Mesenchymal stem cell (in vitro differentiated cells and primary cell): ENCODE measurements around the gene PARP11.

Experiments
- DNase-seq: peaks from one replicate; pipeline ENCODE4 v3.0.0-alpha.2; 2013
- H2AFZ ChIP-seq: one replicate; pipeline ENCODE4 v1.6.1; 2013; ENCODE audit warnings: low read depth, mild to moderate bottlenecking, control low read depth, inconsistent platforms, low read length, moderate library complexity
- H2AK5ac ChIP-seq: 2 replicates; pipeline ENCODE4 v1.6.1; 2013; ENCODE audit warnings: low read length, moderate library complexity, mild to moderate bottlenecking, inconsistent platforms; ENCODE audit not compliant: severe bottlenecking
- H2BK120ac ChIP-seq: one replicate; pipeline ENCODE4 v1.6.1; 2013; ENCODE audit warnings: low read depth, mild to moderate bottlenecking, inconsistent platforms, low read length, moderate library complexity
- H2BK12ac ChIP-seq, 2 experiments: one replicate each; pipeline ENCODE4 v1.6.1; 2013; ENCODE audit warnings: inconsistent platforms in 2 of 2, low read length in 2 of 2, mild to moderate bottlenecking in 2 of 2, moderate library complexity in 2 of 2, control low read depth in 1 of 2
- H2BK15ac ChIP-seq: one replicate; pipeline ENCODE4 v1.6.1; 2013; ENCODE audit warnings: mild to moderate bottlenecking, low read depth, inconsistent platforms; ENCODE audit not compliant: poor library complexity, severe bottlenecking
- H2BK5ac ChIP-seq: 2 replicates; pipeline ENCODE4 v1.6.1; 2013; ENCODE audit warnings: low read depth, mild to moderate bottlenecking, low read length, control low read depth, inconsistent platforms; ENCODE audit not compliant: poor library complexity, severe bottlenecking
- H3K14ac ChIP-seq, 2 experiments: one replicate each; pipeline ENCODE4 v1.6.1; 2013; ENCODE audit warnings: inconsistent platforms in 2 of 2, low read length in 2 of 2, control low read depth in 1 of 2, mild to moderate bottlenecking in 1 of 2, moderate library complexity in 1 of 2
- H3K18ac ChIP-seq, 2 experiments: one replicate each; pipeline ENCODE4 v1.6.1; 2013; ENCODE audit warnings: inconsistent platforms in 2 of 2, low read length in 2 of 2, control low read depth in 1 of 2, low read depth in 1 of 2, mild to moderate bottlenecking in 1 of 2
- H3K23ac ChIP-seq, 2 experiments: one replicate each; pipeline ENCODE4 v1.6.1; 2013; ENCODE audit warnings: inconsistent platforms in 2 of 2, low read length in 2 of 2, mild to moderate bottlenecking in 2 of 2, moderate library complexity in 2 of 2, control low read depth in 1 of 2
- H3K27ac ChIP-seq: 2 replicates; pipeline ENCODE4 v1.5.1; 2013; ENCODE audit warnings: mild to moderate bottlenecking, moderate library complexity, low read length, control low read depth, inconsistent platforms; ENCODE audit not compliant: poor library complexity, severe bottlenecking
- H3K27me3 ChIP-seq, 2 experiments: 2 replicates each; pipeline versions ENCODE4 v1.6.1 to v1.7.0; 2013; ENCODE audit warnings: low read length in 2 of 2, mild to moderate bottlenecking in 2 of 2, moderate library complexity in 2 of 2, control low read depth in 1 of 2, inconsistent platforms in 1 of 2; ENCODE audit not compliant: control insufficient read depth in 1 of 2, insufficient read depth in 1 of 2
- H3K36me3 ChIP-seq, 2 experiments: 2 replicates each; pipeline versions ENCODE4 v1.6.1 to v1.7.0; 2013; ENCODE audit warnings: low read length in 2 of 2, control low read depth in 1 of 2, inconsistent platforms in 1 of 2, low read depth in 1 of 2, mild to moderate bottlenecking in 1 of 2; ENCODE audit not compliant: insufficient read depth in 2 of 2, control insufficient read depth in 1 of 2
- H3K4ac ChIP-seq, 2 experiments: one replicate each; pipeline ENCODE4 v1.6.1; 2013; ENCODE audit warnings: inconsistent platforms in 2 of 2, low read length in 2 of 2, mild to moderate bottlenecking in 2 of 2, moderate library complexity in 2 of 2, control low read depth in 1 of 2, low read depth in 1 of 2
- H3K4me1 ChIP-seq: 2 replicates; pipeline ENCODE4 v1.6.1; 2013; ENCODE audit warnings: low read depth, low read length, control low read depth; ENCODE audit not compliant: control insufficient read depth, insufficient read depth
- H3K4me2 ChIP-seq: 2 replicates; pipeline ENCODE4 v1.6.1; 2013; ENCODE audit warnings: low read length, mild to moderate bottlenecking, inconsistent platforms; ENCODE audit not compliant: poor library complexity, severe bottlenecking
- H3K4me3 ChIP-seq, 2 experiments: 2 replicates each; pipeline versions ENCODE4 v1.5.1 to v1.7.0; 2013; ENCODE audit warnings: low read length in 2 of 2, mild to moderate bottlenecking in 2 of 2, control low read depth in 1 of 2, low read depth in 1 of 2; ENCODE audit not compliant: insufficient read depth in 1 of 2
- H3K79me1 ChIP-seq: replicated peaks from 2 replicates; pipeline ENCODE4 v1.6.1; 2013; ENCODE audit warnings: mild to moderate bottlenecking, control low read depth, low read length, inconsistent platforms; ENCODE audit not compliant: poor library complexity, severe bottlenecking
- H3K9ac ChIP-seq: 2 replicates; pipeline ENCODE4 v1.7.0; 2013; ENCODE audit warnings: mild to moderate bottlenecking, low read length, moderate library complexity
- H3K9me3 ChIP-seq: 2 replicates; pipeline ENCODE4 v1.7.0; 2013; ENCODE audit warnings: mild to moderate bottlenecking, low read length; ENCODE audit not compliant: control insufficient read depth
- H4K8ac ChIP-seq: one replicate; pipeline ENCODE4 v1.6.1; 2013; ENCODE audit warnings: inconsistent platforms, mild to moderate bottlenecking, low read length, moderate library complexity
- H4K91ac ChIP-seq: one replicate; pipeline ENCODE4 v1.6.1; 2013; ENCODE audit warnings: mild to moderate bottlenecking, low read length, inconsistent platforms
- WGBS: methylation state at CpG from one replicate; pipeline ENCODE4 v1.1.7; 2013; ENCODE audit warnings: mixed read lengths; 5-methylcytosine and 5-hydroxymethylcytosine counted together

PARP11 gene

GRCh38 chr12:3879846-3880245 lies 6.6 kb upstream of the PARP11 start:
- Histone ChIP-seq H3K36me3 (no peaks in the 10 kb centered on the region), H2BK120ac (no peak overlapping the region), H3K27me3 (peaks cover 13 to 14% of the 10 kb centered on the region in 2 experiments), H2BK12ac (no peak overlapping the region), H3K4ac (no peak overlapping the region), H3K23ac (no peak overlapping the region), H3K14ac (no peak overlapping the region), H3K27ac (no peak overlapping the region), H3K9me3 (peaks cover 8% of the 10 kb centered on the region), H3K79me1 (no peaks in the 10 kb centered on the region), H4K8ac (no peak overlapping the region), H2BK5ac (no peak overlapping the region), H3K4me2 (no peak overlapping the region), H3K4me1 (no peaks in the 10 kb centered on the region), H2AK5ac (no peak overlapping the region), H3K9ac (no peak overlapping the region), H2BK15ac (no peak overlapping the region), H2AFZ (no peak overlapping the region), H3K4me3 (no peak overlapping the region), H4K91ac (no peak overlapping the region), H3K18ac (no peak overlapping the region)
- no peak for DNase-seq
- 91% methylated on average over 2 of the region's 3 CpGs for WGBS

- no peak overlapping the region for H3K18ac ChIP-seq
- no peak overlapping the region for H2BK15ac ChIP-seq
- DNase-seq, result no peak
- WGBS, result 98% methylated on average over 4 of the region's 4 CpGs
- H3K36me3 ChIP-seq, result no peaks in the 10 kb centered on the region
- no peak overlapping the region for H3K14ac ChIP-seq
- no peak overlapping the region for H3K4me2 ChIP-seq
- H3K4me1 ChIP-seq, result no peaks in the 10 kb centered on the region
- no peak overlapping the region for H2AFZ ChIP-seq
- no peak overlapping the region for H4K91ac ChIP-seq
- H3K27ac ChIP-seq, result no peak overlapping the region
- no peak overlapping the region for H4K8ac ChIP-seq
- no peak overlapping the region for H2AK5ac ChIP-seq
- H3K9ac ChIP-seq, result peak overlapping the region; percentile 97
- H3K27me3 ChIP-seq, result no peaks in the 10 kb centered on the region
- no peak overlapping the region for H3K4ac ChIP-seq
- peaks cover 24% of the 10 kb centered on the region for H3K79me1 ChIP-seq
- H2BK5ac ChIP-seq, result no peak overlapping the region
- H2BK120ac ChIP-seq, result no peak overlapping the region
- H3K23ac ChIP-seq, result no peak overlapping the region
- peak overlapping the region in 1 of 2 experiments; percentile 97 for H3K4me3 ChIP-seq
- H2BK12ac ChIP-seq, result no peak overlapping the region
- peaks cover under 1% of the 10 kb centered on the region for H3K9me3 ChIP-seq
Measured at GRCh38 chr12:3871356-3871755, 1.8 kb downstream of the PARP11 start.

- Histone ChIP-seq H2BK120ac (no peak overlapping the region), H3K4me2 (no peak overlapping the region), H3K27me3 (no peaks in the 10 kb centered on the region), H3K4ac (no peak overlapping the region), H2BK15ac (no peak overlapping the region), H3K18ac (no peak overlapping the region), H2AFZ (no peak overlapping the region), H3K4me1 (no peaks in the 10 kb centered on the region), H2BK5ac (no peak overlapping the region), H3K14ac (no peak overlapping the region), H2AK5ac (no peak overlapping the region), H4K8ac (no peak overlapping the region), H3K27ac (no peak overlapping the region), H3K79me1 (peaks cover 26% of the 10 kb centered on the region), H3K36me3 (peaks cover 0 to 5% of the 10 kb centered on the region in 2 experiments), H3K4me3 (no peak overlapping the region), H4K91ac (no peak overlapping the region), H3K9me3 (peaks cover 15% of the 10 kb centered on the region), H3K9ac (no peak overlapping the region), H3K23ac (no peak overlapping the region), H2BK12ac (no peak overlapping the region)
- 86% methylated on average over 1 of the region's 6 CpGs for WGBS
- DNase-seq, result no peak
Measured at GRCh38 chr12:3869865-3870264, 3.3 kb downstream of the PARP11 start.

GRCh38 chr12:3869433-3869832 lies 3.8 kb downstream of the PARP11 start:
- H4K91ac ChIP-seq, result no peak overlapping the region
- no peaks in the 10 kb centered on the region for H3K4me1 ChIP-seq
- no peak overlapping the region for H3K18ac ChIP-seq
- no peak overlapping the region for H3K23ac ChIP-seq
- H3K36me3 ChIP-seq, result peaks cover 0 to 5% of the 10 kb centered on the region in 2 experiments
- no peak overlapping the region for H2AK5ac ChIP-seq
- H2AFZ ChIP-seq, result no peak overlapping the region
- H2BK12ac ChIP-seq, result no peak overlapping the region
- H3K9me3 ChIP-seq, result peaks cover 16% of the 10 kb centered on the region
- WGBS, result 100% methylated on average over 1 of the region's 1 CpG
- DNase-seq, result no peak
- H3K27me3 ChIP-seq, result no peaks in the 10 kb centered on the region
- no peak overlapping the region for H2BK120ac ChIP-seq
- H2BK5ac ChIP-seq, result no peak overlapping the region
- no peak overlapping the region for H3K4me3 ChIP-seq
- H3K79me1 ChIP-seq, result peaks cover 26% of the 10 kb centered on the region
- H4K8ac ChIP-seq, result no peak overlapping the region
- no peak overlapping the region for H3K14ac ChIP-seq
- H3K9ac ChIP-seq, result no peak overlapping the region
- H2BK15ac ChIP-seq, result no peak overlapping the region
- H3K4ac ChIP-seq, result no peak overlapping the region
- no peak overlapping the region for H3K4me2 ChIP-seq
- H3K27ac ChIP-seq, result no peak overlapping the region
